Measurements from ENCODE around the gene FAM241A. TPM values are rescaled to one million over a fixed set of nuclear protein-coding genes. Genes with fewer than 3 reads are reported as not detected.

Gene FAM241A
- 0.54 to 1.4 TPM (median 1.1 TPM) in 5 replicates for total RNA-seq (2022; extraction: Qiagen RNA extraction; ENCODE audit: low read depth)

DNA sequence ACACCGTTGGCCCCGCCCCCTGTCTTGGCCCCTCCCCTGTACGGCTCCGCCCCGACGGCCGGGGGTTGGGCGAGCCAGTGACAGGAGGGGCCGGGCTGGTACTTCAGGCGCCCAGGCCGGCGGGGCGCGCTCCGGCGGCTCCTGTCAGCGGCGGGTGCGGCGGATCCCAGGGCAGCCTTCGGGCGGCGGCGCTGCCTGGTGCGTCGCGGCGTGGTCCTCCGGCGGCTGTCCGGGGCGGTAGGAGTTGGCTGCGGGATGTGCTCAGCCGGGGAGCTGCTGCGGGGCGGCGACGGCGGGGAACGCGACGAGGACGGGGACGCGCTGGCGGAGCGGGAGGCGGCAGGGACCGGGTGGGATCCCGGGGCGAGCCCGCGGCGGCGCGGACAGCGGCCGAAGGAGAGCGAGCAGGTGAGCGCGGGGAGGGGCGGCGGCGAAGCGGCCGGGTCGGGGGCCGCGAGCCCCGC is at the start of gene FAM241A:
FAM241A (plus strand) TSS at position 129 of the 464 bp plus-strand sequence; CDS start at position 256, 127 bp downstream.

DNA sequence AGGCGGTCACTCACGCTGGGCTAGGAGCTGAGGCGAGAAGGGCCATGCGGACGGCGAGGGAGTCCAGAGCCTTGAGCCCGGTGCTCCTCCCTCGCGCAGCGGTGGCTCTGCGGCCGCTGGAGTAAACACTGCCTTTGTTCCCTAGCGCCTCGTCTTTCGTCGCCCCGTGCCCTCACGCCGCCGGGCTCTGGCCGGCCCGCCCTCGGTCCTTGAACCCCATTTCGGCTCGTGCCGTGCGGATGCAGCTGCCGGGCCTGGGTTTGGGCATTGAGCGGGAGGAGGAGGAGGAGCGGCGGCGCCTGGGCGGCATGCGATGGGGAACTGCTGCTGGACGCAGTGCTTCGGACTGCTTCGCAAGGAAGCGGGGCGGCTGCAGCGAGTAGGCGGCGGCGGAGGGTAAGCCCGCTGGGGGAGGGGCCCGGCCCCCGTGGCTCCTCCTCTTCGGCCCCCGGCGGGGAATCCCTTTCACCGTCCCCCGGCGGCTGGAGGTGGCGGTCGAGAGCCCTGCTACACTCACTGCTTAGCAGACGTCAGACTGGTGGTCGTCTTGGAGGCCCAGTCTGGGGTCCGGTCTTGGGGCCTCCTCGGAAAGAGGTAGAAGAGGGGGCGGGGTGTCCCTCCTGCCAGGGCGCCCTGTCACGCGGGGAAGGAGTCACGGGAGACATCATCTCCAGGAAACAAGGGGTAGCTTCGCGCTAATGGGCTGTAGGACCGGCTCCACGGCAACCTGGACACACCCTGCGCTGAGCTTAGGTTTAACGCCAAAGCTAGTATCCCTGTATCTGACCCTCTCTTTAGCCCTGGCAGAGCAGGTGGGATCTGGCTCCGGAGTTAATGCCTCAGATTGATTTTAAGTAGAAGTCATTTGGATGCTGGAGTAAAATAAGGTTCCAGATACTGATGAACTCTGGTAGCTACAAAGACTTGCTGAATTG is 86.8 kb downstream of the FAM241A start, which contains the start of gene AP1AR:
AP1AR (plus strand) TSS at position 9 of the 935 bp plus-strand sequence; CDS start at position 314, 305 bp downstream.

Other genes with a start within 250 kb of the FAM241A start
- 7.2 to 16.1 TPM (median 14.9 TPM) in 5 replicates for gene AP1AR, start 86.3 kb downstream of the FAM241A start, total RNA-seq (2022; extraction: Qiagen RNA extraction; ENCODE audit: low read depth)
- gene TIFA, start 140.4 kb downstream of the FAM241A start, total RNA-seq (2022; extraction: Qiagen RNA extraction; ENCODE audit: low read depth) = 3.5 to 6.4 TPM (median 4.6 TPM) in 5 replicates
- gene ALPK1, start 151.9 kb downstream of the FAM241A start, total RNA-seq (2022; extraction: Qiagen RNA extraction; ENCODE audit: low read depth) = 1.7 to 2.6 TPM (median 2.1 TPM) in 5 replicates